ENCODE data around the gene CSRP1. TPM values are rescaled to one million over a fixed set of nuclear protein-coding genes. Genes with fewer than 3 reads are reported as not detected.

The CSRP1 gene
- total RNA-seq, 1 experiment from 2014 or later, result 94.4 TPM

- CTCF ChIA-PET, result interaction anchor here (0.5 to 3.1 kb wide), 4 partner anchors 23 to 516 kb away, joined by 3 to 25 read pairs (median 6); no protein-coding TSS in a partner anchor
Observed at GRCh38 chr1:201489643-201490261, 17.2 kb downstream of the CSRP1 start.

More at GRCh38 chr1:201489643-201490261, 17.2 kb downstream of the CSRP1 start:
- DNase-seq (ENCODE audit: low read depth, low spot score) (no peak), ATAC-seq (no peak)
- intact Hi-C loops (cut with micrococcal nuclease; ENCODE audit: unreplicated experiment) (no loop called here), in situ Hi-C loops (cut with HindIII; ENCODE audit: low pct_unique_long_range_greater_than_20kb, low sequenced_read_pairs) (no loop called here)
- H3K4me3 ChIP-seq (ENCODE audit: low read depth in 2 of 2, low read length in 2 of 2), result no peak overlapping the region
- POLR2A ChIA-PET, result no interaction called here
- H3K27me3 ChIP-seq (ENCODE audit: control insufficient read depth, insufficient read depth, low read length), result no peaks in the 10 kb centered on the region
- H3K36me3 ChIP-seq (ENCODE audit: control insufficient read depth, insufficient read depth, low read length), result peaks cover 2% of the 10 kb centered on the region; the same call in 1 of the 2 replicates
- BruUV-seq (replicated peaks), result no TSS peak
- no peak overlapping the region for H3K27ac ChIP-seq (ENCODE audit: low read length)
- H3K4me1 ChIP-seq (ENCODE audit: control insufficient read depth, insufficient read depth, low read length), result no peaks in the 10 kb centered on the region
- no peaks in the 10 kb centered on the region for H3K9me3 ChIP-seq (ENCODE audit: control insufficient read depth, insufficient read depth, low read depth, low read length)
- TF ChIP-seq POLR2AphosphoS5 (IDR thresholded peaks at IDR 0.05; ENCODE audit: low read depth, low read length) (no peak), SIN3A (IDR thresholded peaks at IDR 0.05; ENCODE audit: borderline replicate concordance, insufficient read depth, low read depth, low read length) (no peak), TCF7L2 (IDR thresholded peaks at IDR 0.05; ENCODE audit: low read depth, low read length) (no peak), CTCF (IDR thresholded peaks at IDR 0.05) (no peak), REST (IDR thresholded peaks at IDR 0.05; ENCODE audit: insufficient read depth in 1 of 2, low read depth in 2 of 2, low read length in 1 of 2) (no peak)

Measured in Panc1 (cell line).